HG03175 (cell line): ENCODE results near the gene BAIAP2L2.
"Not testable (repeated sequence)": the region's sequence is repeated elsewhere in the genome, so short reads cannot be mapped to it uniquely, and the experiment has no call there.

Experiments used
- ATAC-seq: cut with Tn5 transposase; IDR thresholded peaks from one replicate; pipeline ENCODE4 v1.9.1; 2021; ENCODE audit warnings: mild to moderate bottlenecking, moderate library complexity; ENCODE audit not compliant: unreplicated experiment

BAIAP2L2 gene, protein sequence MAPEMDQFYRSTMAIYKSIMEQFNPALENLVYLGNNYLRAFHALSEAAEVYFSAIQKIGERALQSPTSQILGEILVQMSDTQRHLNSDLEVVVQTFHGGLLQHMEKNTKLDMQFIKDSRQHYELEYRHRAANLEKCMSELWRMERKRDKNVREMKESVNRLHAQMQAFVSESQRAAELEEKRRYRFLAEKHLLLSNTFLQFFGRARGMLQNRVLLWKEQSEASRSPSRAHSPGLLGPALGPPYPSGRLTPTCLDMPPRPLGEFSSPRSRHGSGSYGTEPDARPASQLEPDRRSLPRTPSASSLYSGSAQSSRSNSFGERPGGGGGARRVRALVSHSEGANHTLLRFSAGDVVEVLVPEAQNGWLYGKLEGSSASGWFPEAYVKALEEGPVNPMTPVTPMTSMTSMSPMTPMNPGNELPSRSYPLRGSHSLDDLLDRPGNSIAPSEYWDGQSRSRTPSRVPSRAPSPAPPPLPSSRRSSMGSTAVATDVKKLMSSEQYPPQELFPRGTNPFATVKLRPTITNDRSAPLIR

GRCh38 chr22:38110008-38110862, at the start of gene BAIAP2L2:
Gene BAIAP2L2, minus strand, starts transcription at chr22:38110684. Its CDS starts 159 bp downstream, at chr22:38110525.
- no peak for ATAC-seq

- no peak for ATAC-seq
Observed at GRCh38 chr22:38155703-38156102, 45.2 kb upstream of the BAIAP2L2 start.

DNA sequence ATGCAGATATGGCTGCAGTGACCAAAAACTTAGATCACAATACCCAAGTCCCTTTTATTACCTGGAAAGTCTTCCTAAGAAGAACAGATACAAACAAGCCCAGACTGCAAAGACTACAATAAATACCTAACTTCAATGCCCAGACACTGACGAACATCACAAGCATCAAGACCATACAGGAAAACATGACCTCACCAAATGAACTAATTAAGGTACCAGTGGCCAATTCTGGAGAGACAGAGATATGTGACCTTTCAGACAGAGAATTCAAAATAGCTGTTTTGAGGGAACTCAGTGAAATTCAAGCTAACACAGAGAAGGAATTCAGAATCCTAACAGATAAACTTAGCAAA, 44.1 kb upstream of the BAIAP2L2 start:
- ATAC-seq, result not testable (repeated sequence)

DNA sequence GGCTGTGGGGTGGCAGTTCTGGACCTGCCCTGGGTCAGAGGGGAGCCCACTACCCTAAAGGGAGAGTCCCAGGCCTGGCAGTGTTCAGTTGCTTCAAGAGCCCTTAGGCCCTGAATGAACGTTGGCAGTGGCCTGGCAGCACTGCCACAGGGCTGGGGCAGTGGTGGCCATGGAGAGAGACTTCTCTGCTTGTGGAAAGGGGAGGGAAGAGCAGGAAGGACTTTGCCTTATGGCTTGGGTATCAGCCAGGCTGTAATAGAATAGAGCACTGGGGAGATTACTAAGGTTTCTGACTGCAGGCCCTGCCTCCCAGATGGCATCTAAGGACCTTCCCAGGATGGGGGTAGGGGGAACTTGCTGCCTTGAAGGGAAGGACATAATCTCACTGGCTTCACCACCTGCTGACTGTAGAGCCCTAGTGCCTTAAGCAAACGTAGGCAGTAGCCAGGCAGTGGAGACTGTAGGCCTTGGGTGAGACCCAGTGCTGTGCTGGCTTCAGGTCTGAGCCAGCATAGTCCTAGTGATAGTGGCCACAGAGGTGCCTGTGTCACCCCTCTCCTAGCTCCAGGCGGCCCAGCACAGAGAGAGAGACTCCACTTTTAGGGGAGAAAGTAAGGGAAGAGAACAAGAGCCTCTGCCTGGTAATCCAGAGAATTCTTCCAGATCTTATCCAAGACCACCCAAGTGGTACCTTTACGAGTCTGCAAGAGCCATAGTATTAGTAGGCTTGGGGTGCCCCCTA, 43.5 kb upstream of the BAIAP2L2 start:
- ATAC-seq, result no peak

- no peak for ATAC-seq
Observed at GRCh38 chr22:38151126-38151500, 40.6 kb upstream of the BAIAP2L2 start.

- no peak for ATAC-seq
Observed at GRCh38 chr22:38148245-38148644, 37.8 kb upstream of the BAIAP2L2 start.

DNA sequence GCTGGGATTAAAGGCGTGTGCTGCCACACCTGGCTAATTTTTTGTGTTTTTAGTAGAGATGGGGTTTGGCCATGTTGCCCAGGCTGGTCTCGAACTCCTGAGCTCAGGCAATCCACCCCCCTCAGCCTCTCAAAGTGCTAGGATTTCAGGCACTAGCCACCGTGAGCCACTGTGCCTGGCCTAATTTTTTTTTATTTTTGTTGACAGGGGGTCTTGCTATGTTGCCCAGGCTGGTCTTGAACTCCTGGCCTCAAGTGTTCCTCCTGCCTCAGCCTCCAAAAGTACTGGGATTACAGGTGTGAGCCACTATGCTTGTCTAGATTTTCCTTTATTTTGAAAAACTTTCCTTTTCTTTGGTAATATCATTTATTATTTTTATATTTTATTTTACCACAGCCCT, 35.7 kb upstream of the BAIAP2L2 start:
- ATAC-seq, result not testable (repeated sequence)

GRCh38 chr22:38144025-38144405, 33.5 kb upstream of the BAIAP2L2 start:
- ATAC-seq, result no peak

DNA sequence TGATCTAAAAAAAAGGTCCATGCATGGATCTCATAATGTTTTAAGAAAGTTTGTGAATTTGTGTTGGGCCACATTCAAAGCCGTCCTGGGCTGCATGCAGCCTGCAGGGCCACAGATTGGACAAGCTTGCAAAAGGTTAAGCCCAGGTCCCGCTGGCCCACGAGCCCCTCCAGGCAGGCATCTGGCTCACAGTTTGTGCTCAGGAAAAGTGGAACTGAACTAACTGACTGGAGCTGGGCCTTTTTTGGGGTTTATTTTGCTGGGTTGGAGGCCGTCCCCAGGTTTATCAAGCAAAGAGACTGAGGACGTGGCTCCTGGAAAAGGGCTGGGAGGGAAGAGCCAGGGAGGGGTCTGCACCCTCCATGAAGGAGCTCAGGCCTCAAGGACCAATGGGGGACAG, 32.1 kb upstream of the BAIAP2L2 start:
- ATAC-seq, result no peak

GRCh38 chr22:38141217-38141973, 30.9 kb upstream of the BAIAP2L2 start:
- no peak for ATAC-seq

- no peak for ATAC-seq
Observed at GRCh38 chr22:38139901-38140300, 29.4 kb upstream of the BAIAP2L2 start.

GRCh38 chr22:38138961-38139360, 28.5 kb upstream of the BAIAP2L2 start:
- no peak for ATAC-seq

DNA sequence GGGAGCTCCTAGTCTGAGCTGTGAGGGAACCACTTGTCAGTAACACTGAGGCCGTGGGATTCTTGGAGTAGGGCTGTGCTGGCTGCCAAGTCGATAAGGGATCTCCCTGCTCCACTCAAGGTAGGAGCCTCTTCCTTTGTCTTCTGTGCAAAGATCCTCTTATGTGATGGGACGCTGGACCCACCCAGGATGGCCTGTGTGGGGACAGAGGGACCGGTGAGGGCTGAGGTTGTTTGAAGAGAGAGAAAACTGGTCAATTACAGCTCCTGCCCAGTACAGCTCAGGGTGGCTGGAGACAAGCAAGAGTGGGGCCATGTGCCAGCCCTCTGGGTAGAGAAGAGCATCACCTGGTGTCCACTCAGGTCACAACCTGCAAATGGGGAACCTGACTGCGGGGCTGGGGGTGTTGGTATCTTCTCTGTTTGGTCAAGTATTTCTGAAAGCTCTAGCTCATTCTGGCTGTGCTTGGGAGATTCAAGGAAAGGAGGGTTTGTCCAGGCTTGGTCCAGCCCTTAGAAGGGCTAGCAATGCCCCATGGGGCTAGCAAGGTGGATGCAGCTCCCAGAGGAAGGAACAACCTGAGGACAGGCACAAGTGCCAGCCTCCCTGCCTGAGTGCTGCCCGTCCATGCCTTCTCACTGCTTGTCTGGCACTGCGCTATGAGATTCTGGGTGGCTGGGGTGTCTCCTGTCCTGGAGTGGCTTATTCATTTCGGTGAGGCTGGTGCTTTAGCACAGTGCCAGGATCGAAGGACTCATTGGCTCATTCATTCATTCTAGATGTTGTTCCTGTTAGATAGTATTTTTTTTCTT, 27.6 kb upstream of the BAIAP2L2 start:
- no peak for ATAC-seq

DNA sequence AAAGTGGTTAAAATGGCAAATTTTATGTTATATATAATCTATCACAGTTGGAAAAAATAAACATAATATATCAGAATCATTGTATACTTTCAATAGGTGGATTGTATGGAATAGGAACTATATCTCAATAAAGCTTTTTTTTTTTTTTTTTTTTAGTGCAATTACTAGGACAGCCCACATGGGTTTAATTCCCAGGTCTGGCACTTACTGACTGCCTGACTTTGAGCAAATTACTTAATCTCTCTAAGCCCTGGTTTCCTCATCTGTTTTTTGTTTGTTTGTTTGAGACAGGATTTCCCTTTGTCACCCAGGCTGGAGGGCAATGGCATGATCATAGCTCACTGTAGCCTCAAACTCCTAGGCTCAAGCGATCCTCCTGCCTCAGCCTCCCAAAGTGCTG, 26.1 kb upstream of the BAIAP2L2 start:
- no peak for ATAC-seq

DNA sequence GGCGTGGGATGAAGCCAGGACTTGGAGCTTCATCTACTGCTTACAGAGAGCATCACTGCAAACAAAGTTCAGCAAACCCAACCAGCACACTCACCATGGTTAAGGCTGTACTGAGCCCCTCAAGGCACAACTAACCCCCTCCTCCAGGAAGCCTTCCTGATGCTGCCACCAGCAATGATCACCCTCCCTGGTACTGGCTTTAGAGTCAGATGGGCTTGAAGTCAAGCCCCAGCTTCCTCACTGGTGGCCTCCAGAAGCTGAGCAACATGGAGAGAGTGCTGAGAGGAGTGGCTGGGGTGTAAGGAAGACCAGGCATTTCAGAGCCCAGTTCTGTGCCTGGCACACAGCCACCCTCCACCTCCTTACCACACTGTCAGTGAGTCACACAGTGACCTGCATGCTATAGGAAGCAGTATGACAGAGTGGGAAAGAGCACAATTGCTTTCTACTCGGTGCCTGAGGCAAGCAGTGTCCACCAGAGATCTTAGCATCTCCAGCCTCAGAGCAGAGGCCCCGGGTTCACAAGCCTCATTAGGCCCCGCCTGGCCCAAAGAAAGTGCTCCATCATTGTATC, 24.7 kb upstream of the BAIAP2L2 start:
- no peak for ATAC-seq

DNA sequence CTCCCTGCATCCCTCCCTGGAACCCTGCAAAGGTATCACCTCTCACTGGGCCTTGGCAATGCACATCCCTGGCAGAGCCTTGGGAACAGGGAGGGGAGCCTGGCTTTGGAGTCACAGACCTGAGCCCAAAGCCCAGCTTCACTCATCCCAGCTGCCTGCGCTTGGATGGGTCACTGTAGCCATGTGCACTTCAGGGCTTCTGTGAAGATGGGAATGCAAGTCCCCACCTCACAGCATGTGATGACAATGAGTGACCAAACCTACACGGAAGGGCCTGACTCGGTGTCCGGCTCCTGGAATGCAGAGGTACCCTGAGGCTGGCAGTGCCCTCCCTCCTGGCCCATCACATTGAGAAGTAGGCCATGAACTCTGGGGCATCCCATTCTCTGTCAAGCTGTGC, 22.8 kb upstream of the BAIAP2L2 start:
- ATAC-seq, result no peak

GRCh38 chr22:38132794-38133193, 22.3 kb upstream of the BAIAP2L2 start:
- ATAC-seq, result no peak

- no peak for ATAC-seq
Observed at GRCh38 chr22:38132136-38132535, 21.7 kb upstream of the BAIAP2L2 start.

GRCh38 chr22:38131399-38131798, 20.9 kb upstream of the BAIAP2L2 start:
- no peak for ATAC-seq
